Tibial nerve (tissue), 4 donors: Measurements from ENCODE around the gene PPM1G.

ENCODE experiments used
- EP300 ChIP-seq, 2 donors: sonication (generic); formaldehyde crosslinking; IDR thresholded peaks; one replicate each; pipeline ENCODE4 v1.6.1; 2017; ENCODE audit warnings: antibody characterized with exemption in 2 of 2, mild to moderate bottlenecking in 1 of 2
- POLR2A ChIP-seq, 2 donors: fragments of 450-650 bp; IDR thresholded peaks; one replicate each; pipeline ENCODE4 v1.6.1; 2017; ENCODE audit warnings: antibody characterized with exemption in 2 of 2, mild to moderate bottlenecking in 2 of 2, moderate library complexity in 2 of 2
- TF ChIP-seq, protein P1 (sequence below), 5 experiments: fragments of 200-600 bp in 3 of 5; fragments of 450-650 bp in 2 of 5; sonication (generic) in 3 of 5; IDR thresholded peaks; one replicate each; pipeline ENCODE4 v1.5.1; 2016 to 2019; ENCODE audit warnings: antibody characterized with exemption in 5 of 5, mild to moderate bottlenecking in 3 of 5, moderate library complexity in 2 of 5

DNA sequence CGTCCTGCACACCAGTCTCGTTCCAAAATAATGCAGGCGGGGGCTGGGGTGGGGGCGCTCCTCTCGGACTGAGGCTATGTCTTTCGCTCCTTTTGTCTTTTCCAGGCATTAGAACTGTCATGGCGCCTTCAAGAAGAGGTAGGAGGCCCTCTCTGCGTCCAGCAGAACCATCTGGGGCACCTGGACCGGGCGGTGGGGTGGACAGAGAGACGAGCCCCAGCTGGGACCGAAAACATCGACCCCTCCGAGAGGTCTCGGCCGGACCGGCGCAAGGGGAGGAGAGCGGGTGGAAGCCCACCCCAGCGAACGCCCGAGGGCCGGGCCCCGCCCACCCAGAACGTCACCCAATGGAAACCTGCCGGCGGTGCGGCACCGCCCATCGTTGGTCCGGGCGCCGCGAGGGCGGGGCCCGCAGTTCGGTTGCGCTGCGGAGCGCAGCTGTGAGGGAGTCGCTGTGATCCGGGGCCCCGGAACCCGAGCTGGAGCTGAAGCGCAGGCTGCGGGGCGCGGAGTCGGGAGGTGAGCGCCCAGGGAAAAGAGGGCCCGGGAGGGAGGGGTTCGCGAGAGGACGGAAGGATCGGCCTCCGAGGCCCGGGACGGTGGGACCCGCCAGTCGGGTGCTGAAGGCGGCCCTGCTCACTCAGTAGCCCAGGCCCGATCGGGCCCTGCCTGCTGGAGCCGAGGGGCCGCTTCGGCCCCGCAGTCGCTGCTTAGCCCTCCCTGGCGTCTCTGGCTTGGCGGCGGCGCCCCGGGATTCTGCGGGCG lies 19.0 kb upstream of the PPM1G start, which contains the start of gene NRBP1:
- TF ChIP-seq, protein P1, sequence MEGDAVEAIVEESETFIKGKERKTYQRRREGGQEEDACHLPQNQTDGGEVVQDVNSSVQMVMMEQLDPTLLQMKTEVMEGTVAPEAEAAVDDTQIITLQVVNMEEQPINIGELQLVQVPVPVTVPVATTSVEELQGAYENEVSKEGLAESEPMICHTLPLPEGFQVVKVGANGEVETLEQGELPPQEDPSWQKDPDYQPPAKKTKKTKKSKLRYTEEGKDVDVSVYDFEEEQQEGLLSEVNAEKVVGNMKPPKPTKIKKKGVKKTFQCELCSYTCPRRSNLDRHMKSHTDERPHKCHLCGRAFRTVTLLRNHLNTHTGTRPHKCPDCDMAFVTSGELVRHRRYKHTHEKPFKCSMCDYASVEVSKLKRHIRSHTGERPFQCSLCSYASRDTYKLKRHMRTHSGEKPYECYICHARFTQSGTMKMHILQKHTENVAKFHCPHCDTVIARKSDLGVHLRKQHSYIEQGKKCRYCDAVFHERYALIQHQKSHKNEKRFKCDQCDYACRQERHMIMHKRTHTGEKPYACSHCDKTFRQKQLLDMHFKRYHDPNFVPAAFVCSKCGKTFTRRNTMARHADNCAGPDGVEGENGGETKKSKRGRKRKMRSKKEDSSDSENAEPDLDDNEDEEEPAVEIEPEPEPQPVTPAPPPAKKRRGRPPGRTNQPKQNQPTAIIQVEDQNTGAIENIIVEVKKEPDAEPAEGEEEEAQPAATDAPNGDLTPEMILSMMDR (IDR thresholded peaks at IDR 0.05): peak in 1 of 5 experiments; percentile 14
- TF ChIP-seq EP300 (IDR thresholded peaks at IDR 0.05) (peak; percentile 61 to 97), POLR2A (IDR thresholded peaks at IDR 0.05) (peak; percentile 68 to 91)
